Endothelial cell (in vitro differentiated cells): ENCODE data around the gene CABLES1. TPM values are rescaled to one million over a fixed set of nuclear protein-coding genes. Genes with fewer than 3 reads are reported as not detected.

Source experiments
- DNase-seq: peaks from one replicate; pipeline ENCODE4 v3.0.0; 2021; ENCODE audit warnings: low spot score
- H3K27ac Mint-ChIP-seq: one replicate; pipeline ENCODE4 v1.8.0; 2021; ENCODE audit warnings: mixed read lengths, inconsistent platforms; ENCODE audit not compliant: unreplicated experiment
- H3K27me3 Mint-ChIP-seq: one replicate; pipeline ENCODE4 v1.8.0; 2021; ENCODE audit warnings: mild to moderate bottlenecking, moderate library complexity, mixed read lengths, inconsistent platforms; ENCODE audit not compliant: unreplicated experiment
- H3K36me3 Mint-ChIP-seq: one replicate; pipeline ENCODE4 v1.8.0; 2021; ENCODE audit warnings: mild to moderate bottlenecking, low read depth, mixed read lengths, inconsistent platforms; ENCODE audit not compliant: unreplicated experiment
- H3K4me1 Mint-ChIP-seq: one replicate; pipeline ENCODE4 v1.8.0; 2021; ENCODE audit warnings: mild to moderate bottlenecking, mixed read lengths, inconsistent platforms; ENCODE audit not compliant: unreplicated experiment
- H3K4me3 Mint-ChIP-seq: one replicate; pipeline ENCODE4 v1.8.0; 2021; ENCODE audit warnings: mild to moderate bottlenecking, mixed read lengths, inconsistent platforms; ENCODE audit not compliant: unreplicated experiment
- H3K9me3 Mint-ChIP-seq: one replicate; pipeline ENCODE4 v1.8.0; 2021; ENCODE audit warnings: mixed read lengths, inconsistent platforms; ENCODE audit not compliant: unreplicated experiment
- CTCF ChIP-seq: fragments of 200-600 bp; sonication (generic); IDR thresholded peaks from one replicate; pipeline ENCODE4 v1.5.0; 2021; ENCODE audit warnings: antibody characterized with exemption; ENCODE audit not compliant: unreplicated experiment
- total RNA-seq: library from RNA; stranded (reverse); fragmentation: NEBNext Ultra II Directional; extraction: Animal tissue kit (Norgen Biotek cat#: 25700); gene quantifications from one replicate; pipeline ENCODE4 v1.2.1, GENCODE V29; 2021; ENCODE audit not compliant: unreplicated experiment

CABLES1 gene
- total RNA-seq, 1 donor from 2014 or later = 24.9 TPM

DNA sequence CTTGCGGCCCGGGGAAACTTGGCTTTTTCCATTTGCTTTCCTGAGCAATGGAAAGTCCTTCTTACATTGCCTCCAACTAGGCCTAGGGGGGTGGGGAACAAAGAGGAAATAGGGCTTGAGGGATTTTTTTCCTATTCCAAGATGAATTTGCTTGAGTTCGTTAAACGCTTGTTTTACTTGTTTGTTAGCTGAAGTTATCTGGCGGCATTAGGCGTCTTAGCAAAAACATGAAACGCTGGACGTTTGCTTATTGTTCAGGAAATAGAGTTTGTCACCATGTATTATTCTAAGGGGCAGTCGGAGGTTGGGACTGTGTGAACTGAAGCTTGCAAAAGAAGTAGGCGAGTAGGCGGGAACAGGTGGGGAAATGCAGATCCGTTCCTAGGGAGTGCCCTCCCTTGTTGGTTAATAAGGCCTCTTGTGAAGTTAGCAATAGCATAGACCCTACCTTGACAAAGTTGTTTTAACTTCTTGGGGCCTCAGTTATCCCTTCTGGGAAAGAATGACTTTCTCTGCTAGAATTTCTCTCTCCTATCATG, 1.9 kb downstream of the CABLES1 start:
- Mint-ChIP-seq H3K4me1 (peaks cover 36% of the 10 kb centered on the region), H3K9me3 (no peaks in the 10 kb centered on the region), H3K36me3 (peaks cover 6% of the 10 kb centered on the region), H3K27me3 (peaks cover 7% of the 10 kb centered on the region), H3K4me3 (peak overlapping the region; percentile 95), H3K27ac (peak overlapping the region; percentile 64)
- TF ChIP-seq CTCF = no peak
- peak; percentile 14 for DNase-seq

DNA sequence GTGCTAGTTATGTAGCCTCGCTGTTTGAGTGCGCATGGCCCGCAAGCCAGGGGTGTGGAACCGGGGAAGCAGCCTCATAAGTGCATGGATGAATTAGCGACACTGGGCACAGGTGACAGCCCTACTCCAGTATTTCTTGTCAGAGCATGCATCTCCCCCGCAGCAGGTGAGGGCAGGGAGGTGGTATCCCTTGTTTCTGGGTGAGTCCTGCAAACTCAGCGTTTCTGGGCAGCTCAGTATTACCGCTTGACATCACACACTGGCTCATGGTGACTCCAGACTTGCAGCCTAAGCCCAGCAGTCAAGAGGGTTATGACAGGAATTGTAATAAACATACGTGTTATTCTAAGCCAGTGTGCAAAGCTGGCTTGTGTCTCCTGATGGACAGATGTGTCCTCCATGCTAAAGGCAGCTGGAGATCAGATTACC, 2.5 kb downstream of the CABLES1 start:
- DNase-seq = no peak
- no peak for TF ChIP-seq CTCF
- Mint-ChIP-seq H3K27ac (no peak overlapping the region), H3K4me3 (peak overlapping the region; percentile 95), H3K4me1 (peaks cover 41% of the 10 kb centered on the region), H3K9me3 (no peaks in the 10 kb centered on the region), H3K27me3 (peaks cover 7% of the 10 kb centered on the region), H3K36me3 (peaks cover 6% of the 10 kb centered on the region)

- Mint-ChIP-seq H3K27ac (no peak overlapping the region), H3K27me3 (peaks cover 7% of the 10 kb centered on the region), H3K4me1 (peaks cover 47% of the 10 kb centered on the region), H3K36me3 (peaks cover 6% of the 10 kb centered on the region), H3K9me3 (no peaks in the 10 kb centered on the region), H3K4me3 (peak overlapping the region; percentile 95)
- no peak for DNase-seq
- TF ChIP-seq CTCF = no peak
These were observed 3.2 kb downstream of the CABLES1 start for GRCh38 chr18:23138471-23138870.

GRCh38 chr18:23141104-23141999, 6.1 kb downstream of the CABLES1 start:
- Mint-ChIP-seq H3K4me1 (peaks cover 59% of the 10 kb centered on the region), H3K4me3 (no peak overlapping the region), H3K9me3 (no peaks in the 10 kb centered on the region), H3K27ac (no peak overlapping the region), H3K27me3 (peaks cover 7% of the 10 kb centered on the region), H3K36me3 (peaks cover 6% of the 10 kb centered on the region)
- DNase-seq = no peak
- TF ChIP-seq CTCF = no peak
